ENCODE data around the gene UFSP2. TPM values are rescaled to one million over a fixed set of nuclear protein-coding genes. Genes with fewer than 3 reads are reported as not detected.

UFSP2 gene
- total and polyA plus RNA-seq, 7 donors: 15.0 to 56.0 (median 31.3) TPM

DNA sequence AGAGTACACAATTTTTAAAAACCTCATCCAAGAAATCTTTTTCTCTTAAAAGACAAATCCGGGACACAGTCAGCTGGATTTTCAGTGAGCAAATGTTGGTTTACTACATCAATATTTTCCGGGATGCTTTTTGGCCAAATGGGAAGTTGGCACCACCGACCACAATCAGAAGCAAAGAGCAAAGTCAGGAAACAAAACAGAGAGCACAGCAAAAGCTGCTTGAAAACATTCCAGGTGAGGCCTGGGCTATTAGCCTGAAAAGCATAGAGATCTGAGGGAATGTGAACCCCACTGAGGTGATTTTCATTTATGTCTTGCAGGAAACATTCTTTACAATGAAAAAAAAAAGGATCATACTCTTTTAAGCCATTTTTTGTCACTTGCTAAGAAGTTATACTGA lies 63.9 kb downstream of the UFSP2 start:
- Histone ChIP-seq H3K27ac (no peak overlapping the region), H3K4me3 (no peak overlapping the region), H3K9me3 (no peaks in the 10 kb centered on the region), H3K27me3 (no peaks in the 10 kb centered on the region), H3K4me1 (no peaks in the 10 kb centered on the region), H3K36me3 (peaks cover 0 to 18% (median 0%) of the 10 kb centered on the region in 4 donors)
- TF ChIP-seq, protein P1, sequence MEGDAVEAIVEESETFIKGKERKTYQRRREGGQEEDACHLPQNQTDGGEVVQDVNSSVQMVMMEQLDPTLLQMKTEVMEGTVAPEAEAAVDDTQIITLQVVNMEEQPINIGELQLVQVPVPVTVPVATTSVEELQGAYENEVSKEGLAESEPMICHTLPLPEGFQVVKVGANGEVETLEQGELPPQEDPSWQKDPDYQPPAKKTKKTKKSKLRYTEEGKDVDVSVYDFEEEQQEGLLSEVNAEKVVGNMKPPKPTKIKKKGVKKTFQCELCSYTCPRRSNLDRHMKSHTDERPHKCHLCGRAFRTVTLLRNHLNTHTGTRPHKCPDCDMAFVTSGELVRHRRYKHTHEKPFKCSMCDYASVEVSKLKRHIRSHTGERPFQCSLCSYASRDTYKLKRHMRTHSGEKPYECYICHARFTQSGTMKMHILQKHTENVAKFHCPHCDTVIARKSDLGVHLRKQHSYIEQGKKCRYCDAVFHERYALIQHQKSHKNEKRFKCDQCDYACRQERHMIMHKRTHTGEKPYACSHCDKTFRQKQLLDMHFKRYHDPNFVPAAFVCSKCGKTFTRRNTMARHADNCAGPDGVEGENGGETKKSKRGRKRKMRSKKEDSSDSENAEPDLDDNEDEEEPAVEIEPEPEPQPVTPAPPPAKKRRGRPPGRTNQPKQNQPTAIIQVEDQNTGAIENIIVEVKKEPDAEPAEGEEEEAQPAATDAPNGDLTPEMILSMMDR (IDR thresholded peaks at IDR 0.05): no peak
- TF ChIP-seq EP300 (IDR thresholded peaks at IDR 0.05) (no peak), POLR2AphosphoS5 (IDR thresholded peaks at IDR 0.05) (no peak), POLR2A (IDR thresholded peaks at IDR 0.05) (no peak)
- intact Hi-C loops (cut with DNase I): no loop called here
- no peak for DNase-seq
- 89 to 91% methylated on average over 3 of the region's 3 CpGs for WGBS, 2 donors

DNA sequence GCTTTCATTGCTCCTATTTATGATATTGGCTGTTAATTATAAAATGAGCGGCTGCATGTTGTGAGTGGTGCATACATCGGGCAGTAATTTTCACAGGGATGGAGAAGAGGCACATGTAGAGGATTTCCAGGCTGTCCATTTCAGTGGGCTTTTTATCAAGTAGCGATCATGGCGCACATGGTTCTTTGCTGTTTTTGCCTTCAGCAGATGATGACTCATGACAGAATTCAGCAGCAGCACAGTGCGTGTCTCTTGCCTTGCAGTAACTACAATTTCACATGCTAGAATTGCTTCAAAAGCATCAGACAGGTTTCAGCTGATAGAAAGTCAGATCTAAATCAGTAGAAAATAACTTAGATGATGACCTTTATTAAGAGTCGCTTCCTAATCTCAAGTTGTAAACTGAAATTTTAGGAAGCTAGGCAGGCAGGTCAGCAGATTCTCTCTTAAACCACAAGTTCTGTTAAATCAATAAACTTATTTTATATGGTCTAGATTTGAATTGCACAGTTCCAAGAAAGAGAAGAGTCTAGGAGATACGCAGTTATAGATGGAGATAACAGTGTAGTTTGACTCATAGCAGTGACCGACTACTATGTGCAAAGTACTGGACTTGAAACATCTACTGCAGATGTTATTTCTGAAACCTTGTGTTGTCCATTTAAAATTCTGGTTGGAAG lies 65.9 kb downstream of the UFSP2 start:
- no peak for DNase-seq
- Histone ChIP-seq H3K4me3 (no peak overlapping the region), H3K27ac (no peak overlapping the region), H3K36me3 (peaks cover 0 to 18% (median 0%) of the 10 kb centered on the region in 4 donors), H3K9me3 (no peaks in the 10 kb centered on the region), H3K4me1 (no peaks in the 10 kb centered on the region), H3K27me3 (no peaks in the 10 kb centered on the region)
- no peak for TF ChIP-seq EP300 (IDR thresholded peaks at IDR 0.05)
- TF ChIP-seq, protein P1 (IDR thresholded peaks at IDR 0.05): no peak
- no peak for TF ChIP-seq POLR2A (IDR thresholded peaks at IDR 0.05)
- no peak for TF ChIP-seq POLR2AphosphoS5 (IDR thresholded peaks at IDR 0.05)
- intact Hi-C loops (cut with DNase I): no loop called here
- WGBS, 2 donors: 96 to 98% methylated on average over 8 of the region's 8 CpGs

DNA sequence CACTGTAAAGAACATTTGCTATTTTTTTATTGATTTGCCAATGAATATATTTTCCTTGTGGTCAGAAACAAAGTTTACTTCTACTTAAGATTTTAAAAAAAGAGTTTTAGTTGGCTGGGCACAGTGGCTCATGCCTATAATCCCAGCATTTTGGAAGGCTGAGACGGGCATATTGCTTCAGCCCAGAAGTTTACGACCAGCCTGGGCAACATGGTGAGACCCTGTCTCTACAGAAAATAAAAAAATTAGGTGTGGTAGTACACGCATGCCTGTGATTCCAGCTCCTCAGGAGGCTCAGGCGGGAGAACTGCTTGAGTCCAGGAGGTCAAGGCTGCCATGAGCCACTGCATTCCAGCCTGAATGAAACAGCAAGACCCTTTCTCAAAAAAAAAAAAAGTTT lies 66.8 kb downstream of the UFSP2 start:
- Histone ChIP-seq H3K27ac (no peak overlapping the region), H3K27me3 (no peaks in the 10 kb centered on the region), H3K4me3 (no peak overlapping the region), H3K4me1 (no peaks in the 10 kb centered on the region), H3K9me3 (no peaks in the 10 kb centered on the region), H3K36me3 (peaks cover 0 to 22% (median 0%) of the 10 kb centered on the region in 4 donors)
- intact Hi-C loops (cut with DNase I): no loop called here
- WGBS, 2 donors: 89 to 94% methylated on average over 4 of the region's 4 CpGs
- TF ChIP-seq EP300 (IDR thresholded peaks at IDR 0.05): no peak
- no peak for TF ChIP-seq POLR2AphosphoS5 (IDR thresholded peaks at IDR 0.05)
- TF ChIP-seq, protein P1 (IDR thresholded peaks at IDR 0.05): no peak
- TF ChIP-seq POLR2A (IDR thresholded peaks at IDR 0.05): no peak
- DNase-seq: no peak

DNA sequence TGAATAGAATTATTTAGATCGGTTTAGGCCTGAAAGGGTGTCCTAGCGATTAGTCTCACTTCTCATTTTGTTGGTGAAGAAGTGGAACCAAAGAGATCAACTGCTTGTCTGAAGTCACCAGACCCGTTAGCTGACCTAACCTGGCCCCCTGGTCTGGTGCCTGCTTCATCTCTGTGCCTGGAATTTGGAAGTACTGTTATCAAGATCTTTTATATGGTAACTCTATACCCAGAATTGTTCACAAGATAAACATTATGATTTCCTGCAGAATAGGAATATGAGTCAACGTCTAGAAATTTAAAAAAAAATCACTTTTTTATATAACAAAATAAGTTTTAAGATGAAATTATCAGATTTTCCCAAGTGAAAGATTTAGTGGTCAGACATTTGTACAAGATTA lies 67.2 kb downstream of the UFSP2 start:
- intact Hi-C loops (cut with DNase I): no loop called here
- Histone ChIP-seq H3K27me3 (no peaks in the 10 kb centered on the region), H3K36me3 (peaks cover 0 to 26% (median 0%) of the 10 kb centered on the region in 4 donors), H3K4me3 (no peak overlapping the region), H3K9me3 (no peaks in the 10 kb centered on the region), H3K4me1 (no peaks in the 10 kb centered on the region), H3K27ac (no peak overlapping the region)
- DNase-seq: no peak
- WGBS, 2 donors: 74 to 82% methylated on average over 4 of the region's 4 CpGs
- TF ChIP-seq POLR2AphosphoS5 (IDR thresholded peaks at IDR 0.05) (no peak), EP300 (IDR thresholded peaks at IDR 0.05) (no peak), POLR2A (IDR thresholded peaks at IDR 0.05) (no peak)
- TF ChIP-seq, protein P1 (IDR thresholded peaks at IDR 0.05): no peak

Data from sigmoid colon (tissue), 7 donors.